ENCODE data around the gene AFF4.
"Not testable (repeated sequence)": the region's sequence is repeated elsewhere in the genome, so short reads cannot be mapped to it uniquely, and the experiment has no call there.

AFF4 gene

DNA sequence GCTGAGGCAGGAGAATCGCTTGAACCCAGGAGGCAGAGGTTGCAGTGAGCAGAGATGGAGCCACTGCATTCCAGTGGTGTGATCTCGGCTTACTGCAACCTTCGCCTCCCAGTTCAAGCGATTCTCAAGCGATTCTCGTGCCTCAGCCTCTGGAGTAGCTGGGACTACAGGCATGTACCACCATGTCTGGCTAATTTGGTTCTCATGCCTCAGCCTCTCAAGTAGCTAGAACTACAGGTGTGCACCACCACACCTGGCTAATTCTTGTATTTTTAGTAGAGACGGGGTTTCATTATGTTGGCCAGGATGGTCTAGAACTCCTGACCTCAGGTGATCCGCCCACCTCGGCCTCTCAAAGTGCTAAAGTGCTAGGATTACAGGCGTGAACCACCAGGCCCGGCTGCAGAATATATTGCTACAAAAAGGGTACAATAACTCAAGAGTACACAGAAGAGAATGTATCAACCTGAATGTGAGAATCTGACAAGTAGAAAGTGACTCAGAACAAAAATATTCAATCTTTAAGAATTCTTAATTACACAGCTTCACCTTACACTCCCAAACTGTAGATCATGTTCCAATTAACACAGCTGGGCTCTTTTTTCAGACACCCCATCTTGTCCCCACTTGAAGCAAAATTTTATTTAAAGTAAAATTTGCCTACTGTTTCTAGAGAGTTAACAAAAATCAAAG lies 2.2 kb downstream of the AFF4 start:
- in situ Hi-C loops (cut with HindIII; ENCODE audit: low sequenced_read_pairs), result loop anchor here (5.0 kb wide), 1 partner anchor 46 kb away; no protein-coding TSS in a partner anchor

DNA sequence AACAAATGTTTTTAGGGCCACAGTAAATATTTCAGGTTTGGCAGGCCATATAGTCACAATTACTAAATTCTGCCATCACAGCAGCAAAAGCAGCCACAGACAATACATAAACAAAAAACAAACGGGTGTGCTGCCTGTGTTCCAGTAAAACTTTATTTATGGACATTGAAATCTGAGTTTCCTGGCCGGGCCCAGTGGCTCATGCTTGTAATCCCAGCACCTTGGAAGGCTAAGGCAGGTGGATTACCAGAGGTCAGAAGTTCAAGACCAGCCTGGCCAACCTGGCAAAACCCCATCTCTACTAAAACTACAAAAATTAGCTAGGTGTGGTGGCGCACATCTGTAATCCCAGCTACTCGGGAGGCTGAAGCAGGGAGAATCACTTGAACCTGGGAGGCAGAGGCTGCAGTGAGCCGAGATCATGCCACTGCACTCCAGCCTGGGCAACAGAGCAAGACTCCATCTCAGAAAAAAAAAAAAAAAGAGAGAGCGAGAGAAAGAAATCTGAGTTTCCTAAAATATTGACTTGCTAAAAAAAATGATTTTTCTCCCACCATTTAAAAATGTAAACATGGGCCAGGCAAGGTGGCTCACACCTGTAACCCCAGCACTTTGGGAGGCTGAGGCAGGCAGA lies 7.2 kb downstream of the AFF4 start:
- in situ Hi-C loops (cut with HindIII; ENCODE audit: low sequenced_read_pairs), result not testable (repeated sequence)

DNA sequence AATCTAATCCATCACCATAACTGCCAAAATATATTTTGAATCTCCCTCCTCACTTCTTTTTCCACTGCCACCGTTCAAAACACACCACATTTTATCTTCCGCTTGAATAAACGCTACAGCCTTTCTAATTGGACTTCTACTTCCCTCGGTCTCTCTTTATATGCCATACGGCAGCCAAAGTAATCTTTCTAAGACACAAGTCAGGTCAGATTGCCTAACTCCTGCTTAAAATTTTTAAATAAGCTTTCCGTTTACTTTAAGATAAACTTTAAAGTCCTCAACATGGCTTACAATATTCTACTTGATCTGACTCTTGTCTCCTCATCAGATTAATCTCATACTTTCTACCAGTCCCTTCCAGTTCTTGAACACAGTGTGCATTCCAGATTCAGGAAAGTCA lies 9.7 kb downstream of the AFF4 start:
- in situ Hi-C loops (cut with HindIII; ENCODE audit: low sequenced_read_pairs), result no loop called here

DNA sequence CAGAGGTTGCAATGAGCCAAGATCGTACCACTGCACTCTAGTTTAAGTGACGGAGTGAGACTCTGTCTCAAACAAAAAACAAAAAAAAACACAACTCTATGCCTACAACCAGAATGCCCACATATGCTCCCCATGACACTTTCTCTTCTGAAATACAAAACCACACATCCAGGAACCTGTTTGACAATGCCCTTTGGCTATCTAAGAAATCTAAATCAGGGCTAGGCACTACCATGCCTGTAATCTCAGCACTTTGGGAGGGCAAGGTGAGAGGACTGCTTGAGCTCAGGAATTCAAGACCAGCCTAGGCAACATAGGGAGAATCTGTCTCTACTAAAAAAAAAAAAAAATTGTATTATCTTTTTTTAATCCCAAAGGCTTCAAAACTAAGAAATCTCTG lies 10.6 kb downstream of the AFF4 start:
- in situ Hi-C loops (cut with HindIII; ENCODE audit: low sequenced_read_pairs), result no loop called here

DNA sequence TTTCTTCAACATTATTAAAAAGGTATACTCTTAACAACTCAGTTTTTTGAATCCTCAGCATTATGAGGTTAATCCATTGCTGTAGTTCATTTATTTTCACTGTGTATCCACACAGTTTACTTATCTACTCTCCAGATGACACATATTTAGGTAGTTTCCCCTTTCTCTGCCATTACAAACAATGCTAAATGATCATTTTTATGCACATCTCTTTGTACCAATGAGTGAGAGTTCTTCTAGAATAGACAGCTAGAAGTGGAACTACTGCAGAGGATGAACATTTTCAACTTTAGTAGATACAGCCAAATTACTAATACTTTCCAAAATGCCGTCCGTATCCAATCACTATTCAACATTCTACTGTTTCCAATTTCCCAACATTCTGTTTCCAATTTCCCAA lies 11.5 kb downstream of the AFF4 start:
- in situ Hi-C loops (cut with HindIII; ENCODE audit: low sequenced_read_pairs), result no loop called here

DNA sequence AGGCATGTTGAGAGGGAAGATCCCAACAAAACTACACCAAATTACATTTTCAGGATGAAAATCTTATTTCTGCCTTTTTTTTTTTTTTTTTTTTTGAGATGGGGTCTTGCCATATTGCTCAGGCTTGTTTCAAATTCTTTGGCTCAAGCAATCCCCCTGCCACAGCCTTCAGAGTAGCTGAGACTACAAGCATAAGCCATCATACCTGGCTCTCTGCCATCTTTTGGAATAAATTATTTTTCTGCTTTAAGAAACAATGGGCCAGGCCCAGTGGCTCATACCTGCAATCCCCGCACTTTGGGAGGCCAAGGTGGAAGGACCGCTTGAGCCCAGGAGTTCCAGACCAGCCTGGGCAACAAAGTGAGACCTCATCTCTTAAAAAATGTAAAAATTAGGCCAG lies 14.3 kb downstream of the AFF4 start:
- in situ Hi-C loops (cut with HindIII; ENCODE audit: low sequenced_read_pairs), result no loop called here

DNA sequence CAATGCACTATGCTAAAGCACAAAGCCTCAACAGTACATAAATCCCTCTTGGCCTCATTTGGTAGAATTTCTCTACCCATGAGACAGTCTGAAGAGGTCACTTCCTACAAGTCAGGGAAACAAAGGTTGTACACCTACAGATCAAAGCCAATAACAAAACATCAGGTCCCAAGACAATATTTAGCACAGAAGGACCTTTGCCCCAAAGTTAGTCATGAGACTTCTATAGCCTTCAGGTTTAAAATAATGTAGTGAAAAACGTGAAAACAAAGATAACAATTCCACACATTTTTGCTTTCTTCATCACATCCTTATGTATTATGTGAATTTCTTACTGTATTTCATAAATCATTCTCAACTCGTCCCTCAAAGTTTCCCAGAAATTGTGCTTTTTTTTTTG lies 15.8 kb downstream of the AFF4 start:
- in situ Hi-C loops (cut with HindIII; ENCODE audit: low sequenced_read_pairs), result no loop called here

DNA sequence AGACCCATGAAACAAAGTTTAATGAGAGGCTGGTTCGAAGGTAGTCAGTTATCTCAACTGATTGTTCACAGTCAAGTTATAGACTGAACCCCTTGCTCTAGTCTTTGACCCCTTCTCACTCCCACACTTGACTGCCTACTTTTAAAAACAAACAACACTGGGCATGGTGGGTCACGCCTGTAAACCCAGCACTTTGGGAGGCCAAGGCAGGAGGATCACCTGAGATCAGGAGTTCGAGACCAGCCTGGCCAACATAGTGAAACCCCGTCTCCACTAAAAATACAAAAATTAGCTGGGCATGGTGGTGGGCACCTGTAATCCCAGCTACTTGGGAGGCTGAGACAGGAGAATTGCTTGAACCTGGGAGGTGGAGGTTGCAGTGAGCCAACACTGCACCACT lies 18.1 kb downstream of the AFF4 start:
- in situ Hi-C loops (cut with HindIII; ENCODE audit: low sequenced_read_pairs), result not testable (repeated sequence)

DNA sequence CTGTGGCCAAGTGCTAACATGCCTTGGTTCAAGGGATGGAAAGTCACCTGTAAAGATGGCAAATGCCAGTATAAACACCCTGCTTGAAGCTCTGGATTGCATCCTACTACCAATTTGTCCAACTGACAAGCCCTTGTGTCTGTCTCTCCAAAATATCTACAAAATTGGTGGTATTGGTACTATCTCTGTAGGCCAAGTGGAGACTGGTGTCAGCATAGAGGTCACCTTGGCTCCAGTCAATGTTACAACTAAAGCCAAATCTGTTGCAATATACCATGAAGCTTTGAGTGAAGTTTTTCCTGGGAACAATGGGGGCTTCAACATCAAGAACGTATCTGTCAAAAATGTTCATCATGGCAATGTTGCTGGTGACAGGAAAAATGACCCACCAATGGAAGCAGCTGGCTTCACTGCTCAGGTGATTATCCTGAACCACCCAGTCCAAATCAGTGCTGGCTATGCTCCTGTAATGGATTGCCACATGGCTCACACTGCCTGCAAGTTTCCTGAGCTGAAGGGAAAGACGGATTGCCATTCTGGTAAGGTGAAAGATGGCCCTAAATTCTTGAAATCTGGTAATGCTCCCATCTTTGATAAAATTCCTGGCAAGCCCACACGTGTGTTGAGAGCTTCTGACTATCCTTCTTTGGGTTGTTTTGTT lies 19.9 kb downstream of the AFF4 start:
- in situ Hi-C loops (cut with HindIII; ENCODE audit: low sequenced_read_pairs), result no loop called here

DNA sequence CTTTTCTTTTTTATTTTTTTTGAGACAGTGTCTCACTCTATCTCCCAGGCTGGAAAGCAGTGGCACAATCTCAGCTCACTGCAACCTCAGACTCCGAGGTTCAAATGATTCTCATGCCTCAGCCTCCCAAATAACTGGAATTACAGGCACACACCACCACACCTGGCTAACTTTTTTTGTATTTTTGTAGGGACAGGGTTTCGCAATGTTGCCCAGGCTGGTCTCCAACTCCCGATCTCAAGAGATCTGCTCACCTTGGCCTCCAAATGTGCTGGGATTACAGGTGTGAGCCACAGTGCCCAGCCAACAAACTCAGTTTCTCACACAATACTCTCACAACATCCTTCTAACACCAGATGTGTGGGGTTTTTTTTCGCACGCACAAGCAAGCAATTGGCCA lies 22.1 kb downstream of the AFF4 start:
- in situ Hi-C loops (cut with HindIII; ENCODE audit: low sequenced_read_pairs), result no loop called here

DNA sequence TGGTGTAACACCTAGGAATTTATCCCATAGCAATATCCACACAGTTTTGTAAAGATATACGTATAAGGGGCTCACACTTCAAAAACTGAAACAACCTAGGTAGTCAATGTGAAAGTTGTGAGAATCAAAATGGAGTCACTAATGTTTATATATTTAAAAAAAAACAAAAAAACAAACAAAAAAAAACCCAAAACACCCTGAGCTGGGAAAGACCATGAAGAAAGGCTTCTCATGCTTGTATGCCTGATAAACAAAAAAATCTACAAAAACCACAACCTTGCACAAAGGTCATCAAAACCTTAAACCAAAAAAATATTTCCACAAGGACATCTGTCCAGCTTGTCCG lies 35.4 kb downstream of the AFF4 start:
- in situ Hi-C loops (cut with HindIII; ENCODE audit: low sequenced_read_pairs), result no loop called here

DNA sequence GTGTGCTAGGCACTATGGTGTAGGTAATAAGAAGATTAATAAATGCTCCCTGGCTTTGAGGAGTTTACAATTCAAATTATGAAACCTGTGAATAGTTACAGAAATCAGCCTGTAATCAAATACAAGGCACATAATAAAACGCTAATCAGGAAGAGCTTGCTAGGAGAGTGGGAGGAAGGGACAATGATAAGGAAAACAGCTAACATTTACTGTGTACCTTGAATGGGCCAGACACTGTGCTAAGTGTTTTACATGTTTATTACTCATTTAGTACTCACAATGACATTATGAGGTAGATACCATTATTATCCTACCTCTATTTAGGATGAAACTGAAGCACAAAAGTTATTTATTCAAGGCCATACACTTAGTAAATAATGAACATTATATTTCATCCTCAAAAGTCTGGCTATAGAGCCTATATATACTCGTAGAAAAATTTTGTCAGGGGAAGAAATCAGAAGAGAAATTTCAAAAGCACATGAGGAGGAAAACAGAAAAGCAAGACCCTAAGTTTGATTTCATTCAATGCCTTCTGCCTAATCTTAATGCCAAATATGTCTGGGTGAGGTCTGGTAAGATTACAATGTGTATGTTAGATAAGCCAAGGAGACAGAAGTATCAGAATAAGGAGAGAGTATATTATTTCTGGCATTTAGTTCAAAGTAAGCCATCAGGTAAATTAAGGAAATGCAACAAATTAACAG lies 35.9 kb downstream of the AFF4 start:
- in situ Hi-C loops (cut with HindIII; ENCODE audit: low sequenced_read_pairs), result no loop called here

DNA sequence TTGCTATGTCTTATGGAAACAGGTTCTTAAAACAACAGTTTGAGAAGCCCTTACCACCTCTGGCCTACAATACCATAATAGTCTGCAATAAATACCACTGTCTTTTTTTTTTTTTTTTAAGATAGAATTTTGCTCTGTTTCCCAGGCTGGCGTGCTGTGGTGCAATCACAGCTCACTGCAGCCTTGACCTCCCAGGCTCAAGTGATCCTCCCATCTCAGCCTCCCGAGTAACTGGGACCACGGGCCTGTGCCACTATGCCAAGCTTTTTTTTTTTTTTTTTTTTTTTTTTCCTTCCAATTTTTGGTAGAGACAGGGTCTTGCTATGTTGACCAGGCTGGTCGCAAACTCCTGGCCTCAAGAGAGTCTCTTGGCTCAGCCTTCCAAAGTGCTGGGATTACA lies 37.0 kb downstream of the AFF4 start:
- in situ Hi-C loops (cut with HindIII; ENCODE audit: low sequenced_read_pairs), result no loop called here

DNA sequence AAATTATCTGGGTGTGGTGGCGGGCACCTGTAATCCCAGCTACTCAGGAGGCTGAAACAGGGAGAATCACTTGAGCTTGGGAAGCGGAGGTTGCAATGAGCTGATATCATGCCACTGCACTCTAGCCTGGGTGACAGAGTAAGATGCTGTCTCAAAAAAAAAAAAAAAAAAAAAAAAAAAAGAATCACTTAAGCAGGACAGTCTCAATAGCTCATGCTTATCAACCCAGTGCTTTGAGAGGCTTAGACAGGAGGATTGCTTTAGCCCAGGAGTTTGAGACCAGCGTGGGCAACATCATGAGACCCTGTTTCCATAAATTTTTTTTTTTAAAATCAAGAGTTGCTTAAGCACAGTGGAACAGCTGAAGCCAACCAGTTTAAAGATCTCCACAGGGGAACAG lies 47.3 kb downstream of the AFF4 start:
- in situ Hi-C loops (cut with HindIII; ENCODE audit: low sequenced_read_pairs), result no loop called here

DNA sequence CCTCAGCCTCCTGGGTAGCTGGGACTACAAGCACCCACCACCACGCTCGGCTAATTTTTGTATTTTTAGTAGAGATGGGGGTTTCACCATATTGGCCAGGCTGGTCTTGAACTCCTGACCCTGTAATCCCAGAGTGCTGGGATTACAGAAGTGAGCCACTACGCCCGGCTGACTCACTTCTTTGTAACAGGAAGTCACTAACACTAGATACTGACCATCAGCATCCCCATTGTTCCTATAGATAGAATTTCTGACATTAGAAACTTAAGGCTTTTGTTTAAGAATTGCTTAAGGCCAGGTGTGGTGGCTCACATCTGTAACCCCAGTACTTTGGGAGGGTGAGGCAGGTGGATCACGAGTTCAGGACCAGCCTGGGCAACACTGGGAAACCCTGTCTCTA lies 47.8 kb downstream of the AFF4 start:
- in situ Hi-C loops (cut with HindIII; ENCODE audit: low sequenced_read_pairs), result no loop called here

DNA sequence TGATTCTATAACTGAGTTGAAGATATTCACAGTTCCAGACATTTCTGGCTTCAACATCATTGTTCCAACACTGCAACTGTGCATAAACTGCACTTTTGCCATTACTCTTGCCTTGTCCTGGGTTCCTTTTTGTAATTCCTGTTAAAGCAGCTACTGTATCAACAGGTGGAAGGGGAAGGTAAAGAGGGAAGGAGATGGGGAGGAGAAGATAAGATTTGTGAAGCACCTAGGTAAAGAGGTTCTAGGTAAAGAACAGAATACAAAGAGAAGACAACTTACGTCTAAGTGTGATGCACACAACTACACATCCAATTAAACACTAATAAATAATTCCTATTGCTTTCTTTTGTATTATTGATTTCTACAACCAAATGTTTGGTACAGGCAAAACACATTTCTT lies 53.7 kb downstream of the AFF4 start:
- in situ Hi-C loops (cut with HindIII; ENCODE audit: low sequenced_read_pairs), result no loop called here

DNA sequence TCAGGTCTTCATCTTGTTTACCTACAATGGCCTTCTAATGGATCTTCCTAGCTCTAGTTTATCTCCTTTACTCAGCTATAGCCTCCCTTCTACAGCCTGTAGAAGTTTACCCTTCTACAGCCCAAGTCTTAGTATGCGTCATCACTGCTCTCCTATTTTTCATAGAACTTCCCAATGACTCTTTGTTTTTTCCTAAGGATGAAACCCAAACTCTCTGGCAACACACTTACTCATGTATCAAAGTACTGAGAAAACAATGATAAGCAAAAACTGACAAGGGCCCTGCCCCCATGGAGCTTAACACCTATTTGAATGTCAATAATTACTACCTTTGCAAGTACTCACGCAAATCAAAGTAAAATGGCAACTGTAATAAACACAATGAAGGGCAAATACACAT lies 56.3 kb downstream of the AFF4 start:
- in situ Hi-C loops (cut with HindIII; ENCODE audit: low sequenced_read_pairs), result no loop called here

DNA sequence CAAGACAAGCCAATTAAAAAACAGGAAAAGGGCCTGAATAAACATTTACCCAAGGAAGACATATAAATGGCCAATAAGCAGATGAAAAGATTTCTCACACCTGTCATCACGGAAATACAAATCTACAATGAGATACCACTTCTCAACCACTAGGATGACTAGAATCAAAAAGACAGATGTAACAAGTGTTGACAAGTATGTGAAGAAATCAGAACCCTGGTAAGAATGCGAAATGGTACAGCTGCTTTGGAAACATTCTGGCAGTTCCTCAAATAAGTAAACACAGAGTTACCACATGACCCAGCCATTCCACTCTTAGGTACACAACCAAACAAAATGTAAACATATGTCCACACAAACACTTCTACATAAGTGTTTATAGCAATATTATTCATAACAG lies 57.5 kb downstream of the AFF4 start:
- in situ Hi-C loops (cut with HindIII; ENCODE audit: low sequenced_read_pairs), result no loop called here

DNA sequence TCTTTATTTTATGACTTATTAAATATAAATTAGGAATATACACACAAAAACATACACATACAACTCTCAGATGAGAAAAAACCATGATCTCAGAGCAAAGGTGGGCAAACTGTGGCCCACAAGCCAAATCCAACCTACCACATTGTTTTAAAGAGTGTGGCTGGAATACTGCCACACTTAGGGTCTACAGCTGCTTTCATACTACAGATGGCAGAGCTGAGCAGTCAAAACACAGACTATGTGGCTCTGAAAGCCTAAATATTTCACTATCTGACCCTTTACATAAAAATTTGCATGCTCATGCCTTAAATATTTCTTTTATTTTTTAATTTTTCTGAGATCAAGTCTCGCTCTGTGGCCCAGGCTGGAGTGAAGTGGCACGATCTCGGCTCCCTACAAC lies 61.7 kb downstream of the AFF4 start:
- in situ Hi-C loops (cut with HindIII; ENCODE audit: low sequenced_read_pairs), result no loop called here

DNA sequence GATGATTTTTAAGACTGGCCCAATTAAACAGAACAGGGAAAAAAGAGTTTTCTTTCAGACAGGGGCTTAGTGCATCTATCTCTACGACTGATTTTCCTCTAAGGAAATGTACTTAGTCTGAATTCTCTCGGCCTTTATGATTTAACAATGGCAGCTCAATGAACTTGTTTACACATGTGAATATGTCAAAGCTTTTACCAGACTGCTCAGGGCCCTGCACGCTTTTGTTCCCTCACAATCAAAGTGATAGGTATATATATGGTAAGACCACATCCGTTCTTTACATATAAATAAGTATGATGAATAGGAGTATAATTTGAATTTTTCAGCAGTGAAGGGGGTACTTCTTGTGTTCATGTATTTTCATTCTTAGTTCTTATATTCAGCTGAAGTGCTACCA lies 62.4 kb downstream of the AFF4 start:
- in situ Hi-C loops (cut with HindIII; ENCODE audit: low sequenced_read_pairs), result no loop called here

DNA sequence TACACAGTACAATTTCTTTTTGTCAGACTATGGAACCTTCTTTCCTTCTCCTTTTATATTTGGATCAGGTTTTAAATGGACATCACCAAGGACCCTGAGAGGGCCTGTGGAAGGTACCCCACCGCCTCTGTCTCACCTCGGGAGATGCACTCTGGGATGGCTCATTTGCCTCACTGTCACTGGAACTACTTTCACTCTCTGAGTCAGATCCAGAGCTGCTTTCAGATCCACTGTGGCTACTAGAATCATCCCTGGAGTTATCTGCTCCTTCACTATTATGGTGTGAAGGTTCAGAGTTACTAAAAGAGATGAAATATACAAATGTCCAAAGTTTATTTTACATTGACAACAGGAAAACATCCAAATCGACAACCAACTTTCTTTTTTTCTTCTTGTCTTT lies 65.3 kb downstream of the AFF4 start:
- in situ Hi-C loops (cut with HindIII; ENCODE audit: low sequenced_read_pairs), result no loop called here

DNA sequence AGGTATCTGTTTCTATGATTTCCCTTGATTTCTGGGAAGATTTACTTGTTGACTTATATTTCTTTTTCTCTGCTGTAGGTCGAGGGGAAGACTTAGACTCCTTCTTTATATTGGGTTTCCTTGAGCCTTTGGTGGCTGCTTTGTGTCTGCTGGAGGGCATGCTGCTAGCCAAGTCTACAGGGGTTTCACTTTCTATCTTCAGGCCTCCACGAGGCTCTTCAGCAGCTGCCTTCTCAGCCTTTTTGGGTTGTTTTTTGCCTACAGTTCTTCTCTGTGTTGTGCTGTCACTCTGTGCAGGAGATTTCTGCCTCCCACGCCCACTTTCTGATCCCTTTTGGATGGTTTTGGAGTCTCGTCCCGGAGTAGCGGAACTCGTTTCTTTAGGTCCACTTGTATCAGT lies 66.7 kb downstream of the AFF4 start:
- in situ Hi-C loops (cut with HindIII; ENCODE audit: low sequenced_read_pairs), result no loop called here
